ENCODE data around the gene CRHR1. TPM values are rescaled to one million over a fixed set of nuclear protein-coding genes. Genes with fewer than 3 reads are reported as not detected.

The CRHR1 gene
- total RNA-seq, 3 donors from 2014 or later (not counting 1 experiment from before 2014, with no cell fraction given), result not detected

GRCh38 chr17:45780921-45781320 is 3.2 kb upstream of the CRHR1 start:
- Mint-ChIP-seq H3K36me3 (no peaks in the 10 kb centered on the region), H3K9me3 (no peaks in the 10 kb centered on the region), H3K4me1 (no peaks in the 10 kb centered on the region), H3K27me3 (ENCODE audit: low read depth in 2 of 2) (peaks cover 40 to 41% of the 10 kb centered on the region in 2 donors), H3K4me3 (no peak overlapping the region), H3K27ac (no peak overlapping the region)
- WGBS (ENCODE audit: insufficient coverage), result 95% methylated on average over 5 of the region's 5 CpGs
- no peak for TF ChIP-seq CTCF (IDR thresholded peaks at IDR 0.05)
- Histone ChIP-seq H3K27me3 (ENCODE audit: control insufficient read depth, insufficient read depth, low read length) (peaks cover 12% of the 10 kb centered on the region), H3K4me1 (ENCODE audit: control insufficient read depth, insufficient read depth, low read length) (peaks cover 17% of the 10 kb centered on the region), H3K36me3 (ENCODE audit: control insufficient read depth, insufficient read depth, low read length) (no peaks in the 10 kb centered on the region), H3K27ac (ENCODE audit: low read length) (no peak overlapping the region), H3K9me3 (ENCODE audit: control insufficient read depth, insufficient read depth, low read length) (no peaks in the 10 kb centered on the region), H3K4me3 (ENCODE audit: low read length) (no peak overlapping the region)
- no peak for DNase-seq
- no peak for ATAC-seq
- intact Hi-C loops (cut with micrococcal nuclease), result no loop called here

- intact Hi-C loops (cut with micrococcal nuclease), result no loop called here
- H3K27ac ChIP-seq (ENCODE audit: low read length), result no peak overlapping the region
- peaks cover 17% of the 10 kb centered on the region for H3K4me1 ChIP-seq (ENCODE audit: control insufficient read depth, insufficient read depth, low read length)
- TF ChIP-seq CTCF (IDR thresholded peaks at IDR 0.05), result no peak
- H3K4me1 Mint-ChIP-seq, result no peaks in the 10 kb centered on the region
- 23% methylated on average over 32 of the region's 32 CpGs for WGBS (ENCODE audit: insufficient coverage)
- H3K27ac Mint-ChIP-seq, result no peak overlapping the region
- H3K27me3 Mint-ChIP-seq (ENCODE audit: low read depth in 2 of 2), result peaks cover 54 to 61% of the 10 kb centered on the region in 2 donors
- peak in 1 of 2 donors; percentile 49 for DNase-seq
- H3K9me3 Mint-ChIP-seq, result no peaks in the 10 kb centered on the region
- peaks cover 19% of the 10 kb centered on the region for H3K27me3 ChIP-seq (ENCODE audit: control insufficient read depth, insufficient read depth, low read length)
- H3K4me3 Mint-ChIP-seq, result peak overlapping the region; percentile 75
- no peaks in the 10 kb centered on the region for H3K36me3 Mint-ChIP-seq
- no peaks in the 10 kb centered on the region for H3K36me3 ChIP-seq (ENCODE audit: control insufficient read depth, insufficient read depth, low read length)
- H3K4me3 ChIP-seq (ENCODE audit: low read length), result no peak overlapping the region
- peak in 1 of 3 donors; percentile 54 for ATAC-seq
- no peaks in the 10 kb centered on the region for H3K9me3 ChIP-seq (ENCODE audit: control insufficient read depth, insufficient read depth, low read length)
Observed at GRCh38 chr17:45782889-45783592, 1.1 kb upstream of the CRHR1 start.

GRCh38 chr17:45783593-45784292 is 377 bp upstream of the CRHR1 start:
- H3K27me3 ChIP-seq (ENCODE audit: control insufficient read depth, insufficient read depth, low read length), result peaks cover 19% of the 10 kb centered on the region

More at GRCh38 chr17:45783593-45784292, 377 bp upstream of the CRHR1 start:
- H3K27ac Mint-ChIP-seq, result no peak overlapping the region
- DNase-seq (peak in 1 of 2 donors; percentile 9), ATAC-seq (no peak)
- H3K27me3 Mint-ChIP-seq (ENCODE audit: low read depth in 2 of 2), result peaks cover 56 to 68% of the 10 kb centered on the region in 2 donors
- Histone ChIP-seq H3K36me3 (ENCODE audit: control insufficient read depth, insufficient read depth, low read length) (no peaks in the 10 kb centered on the region), H3K4me1 (ENCODE audit: control insufficient read depth, insufficient read depth, low read length) (peaks cover 17% of the 10 kb centered on the region), H3K9me3 (ENCODE audit: control insufficient read depth, insufficient read depth, low read length) (no peaks in the 10 kb centered on the region), H3K27ac (ENCODE audit: low read length) (no peak overlapping the region), H3K4me3 (ENCODE audit: low read length) (no peak overlapping the region)
- H3K9me3 Mint-ChIP-seq, result no peaks in the 10 kb centered on the region
- no peak for TF ChIP-seq CTCF (IDR thresholded peaks at IDR 0.05)
- no peaks in the 10 kb centered on the region for H3K4me1 Mint-ChIP-seq
- intact Hi-C loops (cut with micrococcal nuclease), result no loop called here
- 1% methylated on average over 64 of the region's 64 CpGs for WGBS (ENCODE audit: insufficient coverage)
- peak overlapping the region; percentile 75 for H3K4me3 Mint-ChIP-seq
- H3K36me3 Mint-ChIP-seq, result no peaks in the 10 kb centered on the region
